ENCODE measurements around the gene GPR4. TPM values are rescaled to one million over a fixed set of nuclear protein-coding genes. Genes with fewer than 3 reads are reported as not detected.

The GPR4 gene
- polyA plus RNA-seq, 1 donor (not counting 4 experiments of a cell fraction or from before 2014, with no cell fraction given) = not detected

- Histone ChIP-seq H3K36me3 (ENCODE audit: control insufficient read depth in 2 of 2, extremely low read depth in 1 of 2, insufficient read depth in 2 of 2, low read length in 2 of 2) (peaks cover 0 to 5% of the 10 kb centered on the region in 2 experiments), H3K9me1 (ENCODE audit: control insufficient read depth, extremely low read depth, insufficient read depth, low read length) (no peaks in the 10 kb centered on the region), H3K4me2 (ENCODE audit: control insufficient read depth, extremely low read depth, insufficient read depth, low read depth, low read length) (peak overlapping the region; percentile 71), H3K9me3 (ENCODE audit: control insufficient read depth, low read depth, low read length) (no peaks in the 10 kb centered on the region), H2AFZ (ENCODE audit: control insufficient read depth, low read length) (no peak overlapping the region), H3K4me1 (ENCODE audit: control insufficient read depth, extremely low read depth, insufficient read depth, low read length) (peaks cover 36% of the 10 kb centered on the region), H3K9ac (ENCODE audit: control insufficient read depth, extremely low read depth, insufficient read depth, low read length) (peak overlapping the region; percentile 67), H4K20me1 (ENCODE audit: control insufficient read depth, extremely low read depth, insufficient read depth, low read length) (no peaks in the 10 kb centered on the region), H3K27me3 (ENCODE audit: control insufficient read depth, extremely low read depth, insufficient read depth, low read length) (no peaks in the 10 kb centered on the region), H3K4me3 (ENCODE audit: control insufficient read depth in 2 of 3, extremely low read depth in 1 of 3, insufficient read depth in 2 of 3, low read depth in 1 of 3, low read length in 3 of 3) (peak overlapping the region in 1 of 3 experiments; percentile 28), H3K79me2 (ENCODE audit: control insufficient read depth, insufficient read depth, low read length) (peaks cover 29% of the 10 kb centered on the region), H3K27ac (ENCODE audit: control insufficient read depth, insufficient read depth, low read length) (peak overlapping the region; percentile 96)
- no peak for TF ChIP-seq EZH2 (IDR thresholded peaks at IDR 0.05; ENCODE audit: low read length)
- dilution Hi-C loops (cut with MboI; ENCODE audit: extremely low pct_ligation_motif_present, low sequenced_read_pairs) = no loop called here
- DNase-seq (ENCODE audit: low read depth, low spot score) (peak; percentile 76), FAIRE-seq (peak; percentile 94)
Measured at GRCh38 chr19:45577111-45577905, 24.7 kb downstream of the GPR4 start.

- peaks cover 0 to 5% of the 10 kb centered on the region in 2 experiments for H3K36me3 ChIP-seq (ENCODE audit: control insufficient read depth in 2 of 2, extremely low read depth in 1 of 2, insufficient read depth in 2 of 2, low read length in 2 of 2)
- peak overlapping the region; percentile 71 for H3K4me2 ChIP-seq (ENCODE audit: control insufficient read depth, extremely low read depth, insufficient read depth, low read depth, low read length)
- no peaks in the 10 kb centered on the region for H3K27me3 ChIP-seq (ENCODE audit: control insufficient read depth, extremely low read depth, insufficient read depth, low read length)
- FAIRE-seq = no peak
- no peak overlapping the region for H3K4me3 ChIP-seq (ENCODE audit: control insufficient read depth in 2 of 3, extremely low read depth in 1 of 3, insufficient read depth in 2 of 3, low read depth in 1 of 3, low read length in 3 of 3)
- dilution Hi-C loops (cut with MboI; ENCODE audit: extremely low pct_ligation_motif_present, low sequenced_read_pairs) = no loop called here
- H3K9me1 ChIP-seq (ENCODE audit: control insufficient read depth, extremely low read depth, insufficient read depth, low read length) = no peaks in the 10 kb centered on the region
- no peaks in the 10 kb centered on the region for H4K20me1 ChIP-seq (ENCODE audit: control insufficient read depth, extremely low read depth, insufficient read depth, low read length)
- no peak for DNase-seq (ENCODE audit: low read depth, low spot score)
- peak overlapping the region; percentile 57 for H3K9ac ChIP-seq (ENCODE audit: control insufficient read depth, extremely low read depth, insufficient read depth, low read length)
- H3K4me1 ChIP-seq (ENCODE audit: control insufficient read depth, extremely low read depth, insufficient read depth, low read length) = peaks cover 36% of the 10 kb centered on the region
- H2AFZ ChIP-seq (ENCODE audit: control insufficient read depth, low read length) = no peak overlapping the region
- H3K27ac ChIP-seq (ENCODE audit: control insufficient read depth, insufficient read depth, low read length) = peak overlapping the region; percentile 96
- H3K79me2 ChIP-seq (ENCODE audit: control insufficient read depth, insufficient read depth, low read length) = peaks cover 30% of the 10 kb centered on the region
- no peaks in the 10 kb centered on the region for H3K9me3 ChIP-seq (ENCODE audit: control insufficient read depth, low read depth, low read length)
- no peak for TF ChIP-seq EZH2 (IDR thresholded peaks at IDR 0.05; ENCODE audit: low read length)
- no peak for TF ChIP-seq CTCF (optimal IDR thresholded peaks at IDR 0.05 in 1 of 3, IDR thresholded peaks at IDR 0.05 in 1 of 3, conservative IDR thresholded peaks at IDR 0.05 in 1 of 3; ENCODE audit: extremely low read depth in 1 of 3, insufficient read depth in 2 of 3, low read length in 3 of 3)
Measured at GRCh38 chr19:45576682-45577081, 25.3 kb downstream of the GPR4 start.
